ENCODE results near the gene ZFHX3.

DNA sequence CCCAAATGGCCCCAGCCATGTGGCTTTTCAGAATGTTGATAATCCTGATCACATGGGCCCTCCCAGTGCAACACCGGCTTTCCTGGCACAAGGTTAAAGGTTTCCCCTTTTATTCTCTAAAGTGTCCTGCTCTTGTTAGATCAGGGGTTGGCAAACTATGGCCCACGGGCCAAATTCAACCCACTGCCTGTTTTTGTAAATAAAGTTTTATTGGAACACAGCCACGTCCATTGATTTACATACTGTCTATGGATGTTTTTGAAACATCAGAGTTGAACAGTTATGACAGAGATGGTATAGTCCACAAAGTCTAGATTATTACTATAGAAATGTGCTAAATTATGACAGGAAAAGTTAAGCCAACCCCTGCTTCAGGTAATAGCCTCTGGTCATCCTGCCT is 157.3 kb downstream of the ZFHX3 start:
- TF ChIP-seq, protein P1, sequence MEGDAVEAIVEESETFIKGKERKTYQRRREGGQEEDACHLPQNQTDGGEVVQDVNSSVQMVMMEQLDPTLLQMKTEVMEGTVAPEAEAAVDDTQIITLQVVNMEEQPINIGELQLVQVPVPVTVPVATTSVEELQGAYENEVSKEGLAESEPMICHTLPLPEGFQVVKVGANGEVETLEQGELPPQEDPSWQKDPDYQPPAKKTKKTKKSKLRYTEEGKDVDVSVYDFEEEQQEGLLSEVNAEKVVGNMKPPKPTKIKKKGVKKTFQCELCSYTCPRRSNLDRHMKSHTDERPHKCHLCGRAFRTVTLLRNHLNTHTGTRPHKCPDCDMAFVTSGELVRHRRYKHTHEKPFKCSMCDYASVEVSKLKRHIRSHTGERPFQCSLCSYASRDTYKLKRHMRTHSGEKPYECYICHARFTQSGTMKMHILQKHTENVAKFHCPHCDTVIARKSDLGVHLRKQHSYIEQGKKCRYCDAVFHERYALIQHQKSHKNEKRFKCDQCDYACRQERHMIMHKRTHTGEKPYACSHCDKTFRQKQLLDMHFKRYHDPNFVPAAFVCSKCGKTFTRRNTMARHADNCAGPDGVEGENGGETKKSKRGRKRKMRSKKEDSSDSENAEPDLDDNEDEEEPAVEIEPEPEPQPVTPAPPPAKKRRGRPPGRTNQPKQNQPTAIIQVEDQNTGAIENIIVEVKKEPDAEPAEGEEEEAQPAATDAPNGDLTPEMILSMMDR (IDR thresholded peaks at IDR 0.05): no peak
- TF ChIP-seq POLR2A (IDR thresholded peaks at IDR 0.05): no peak

Measured in testis (tissue), 2 donors.